ENCODE data around the gene TMUB2.

TMUB2 gene

DNA sequence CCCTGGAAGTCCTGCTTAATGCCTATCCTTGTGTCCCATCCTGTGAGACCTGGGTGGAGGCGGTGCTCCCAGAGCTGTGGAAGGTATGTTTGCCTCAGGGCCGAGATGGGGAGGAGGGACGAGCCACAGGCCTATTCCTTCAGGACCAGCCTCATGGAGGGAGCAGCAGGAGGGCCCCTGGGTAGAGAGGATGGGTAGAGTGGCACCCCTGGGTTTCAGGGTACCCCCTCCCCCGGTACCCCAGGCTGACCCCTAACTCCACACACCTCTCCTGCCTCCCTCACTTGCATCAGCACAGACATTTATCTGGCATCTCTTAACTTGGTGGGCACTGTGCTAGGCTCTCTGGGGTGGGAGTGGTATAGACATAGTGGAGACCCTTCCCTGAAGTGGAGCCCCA lies 9.1 kb upstream of the TMUB2 start:
- no peak for DNase-seq

DNA sequence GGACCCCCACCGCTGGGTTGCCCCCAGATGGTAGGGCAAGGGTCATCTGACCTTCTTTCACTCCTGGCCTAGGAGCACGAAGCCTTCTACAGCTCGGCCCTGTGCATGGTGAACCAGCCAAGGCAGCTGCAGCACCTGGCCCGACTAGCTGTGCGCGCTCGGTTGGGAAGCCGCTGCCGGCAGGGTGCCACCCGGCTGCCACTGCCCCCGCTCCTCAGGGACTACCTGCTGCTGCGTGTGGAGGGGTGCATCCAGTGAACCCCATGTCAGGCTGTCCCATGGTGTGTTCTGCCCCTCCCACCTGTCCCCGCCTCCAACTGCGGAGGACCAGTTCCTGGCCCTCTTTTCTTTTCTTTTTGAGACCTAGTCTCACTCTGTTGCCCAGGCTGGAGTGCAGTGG lies 8.6 kb upstream of the TMUB2 start:
- no peak for DNase-seq

DNA sequence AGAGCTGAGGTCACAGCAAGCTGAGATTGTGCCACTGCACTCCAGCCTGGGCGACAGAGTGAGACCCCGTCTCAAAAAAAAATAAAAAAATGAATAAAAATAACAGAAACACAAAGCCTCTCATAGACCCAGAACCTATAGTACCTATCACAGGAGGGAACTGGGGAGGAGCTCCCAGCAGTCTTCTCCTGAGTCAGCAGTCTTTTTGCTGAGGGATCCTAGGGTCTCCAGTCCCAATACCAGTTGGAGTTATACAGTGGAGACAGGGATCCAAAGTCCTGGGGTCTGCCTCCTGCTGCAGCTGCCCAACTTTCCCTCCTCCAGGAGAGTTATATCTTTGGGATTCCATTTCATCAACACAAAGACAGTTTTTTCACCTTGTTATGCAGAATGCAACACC lies 3.7 kb upstream of the TMUB2 start:
- no peak for DNase-seq

DNA sequence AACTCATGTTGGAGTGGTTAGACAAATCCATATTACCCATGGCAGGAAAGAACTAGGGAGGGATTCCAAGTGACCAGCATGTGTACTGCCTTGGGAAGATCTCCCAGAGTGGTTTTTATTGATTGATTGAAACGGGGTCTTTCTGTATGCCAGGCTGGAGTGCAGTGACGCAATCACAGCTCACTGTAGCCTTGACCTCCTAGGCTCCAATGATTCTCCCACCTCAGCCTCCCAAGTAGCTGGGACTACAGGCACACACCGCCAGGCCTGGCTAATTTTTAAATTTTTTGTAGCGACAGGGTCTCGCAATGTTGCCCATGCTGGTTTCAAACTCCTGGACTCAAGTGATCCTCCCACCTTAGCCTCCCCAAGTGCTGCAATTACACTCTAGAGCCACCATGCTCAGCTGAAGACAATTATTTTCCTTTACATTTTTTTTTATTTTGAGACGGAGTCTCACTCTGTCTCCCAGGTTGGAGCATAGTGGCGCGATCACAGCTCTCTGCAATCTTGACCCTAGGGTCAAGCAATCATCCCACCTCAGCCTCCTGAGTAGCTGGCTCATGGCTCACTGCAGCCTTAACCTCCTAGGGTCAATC lies 2.5 kb upstream of the TMUB2 start:
- DNase-seq = no peak

DNA sequence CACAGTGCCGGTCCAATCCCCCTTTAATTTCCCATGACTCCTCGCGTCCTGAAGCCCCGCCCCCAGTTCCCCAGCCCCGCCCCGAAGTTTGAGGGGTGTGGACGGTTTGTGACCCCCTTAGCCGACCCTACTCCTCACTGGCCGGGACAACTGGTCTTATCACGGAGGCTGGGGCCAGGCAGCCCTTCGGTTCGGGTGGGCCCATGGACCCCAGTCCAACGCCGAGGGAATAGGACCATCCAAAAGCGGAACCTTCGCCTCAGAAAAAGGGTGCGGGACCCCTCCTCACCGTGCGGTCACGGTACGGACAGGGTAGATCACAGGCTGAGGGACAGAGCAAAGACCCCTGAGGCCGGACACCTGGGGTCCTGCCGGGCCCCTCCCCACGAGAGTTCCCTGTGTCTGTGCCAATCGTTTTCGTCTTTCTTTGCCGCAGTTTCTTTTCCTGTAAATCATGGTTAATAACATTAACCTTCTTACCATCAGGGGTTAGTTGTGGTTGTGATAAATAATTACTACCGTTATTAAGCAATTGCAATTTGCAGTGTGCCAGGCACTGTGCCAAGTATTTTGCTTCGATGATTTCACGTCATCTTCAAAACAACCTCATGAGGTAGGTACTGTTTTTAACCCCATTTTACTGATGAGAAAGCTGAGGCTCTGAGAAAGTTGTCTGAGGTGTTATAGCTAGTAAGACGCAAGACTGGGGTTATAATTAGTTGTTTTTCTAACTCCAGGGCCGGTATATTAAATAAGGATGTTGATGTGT lies 543 bp downstream of the TMUB2 start:
- no peak for DNase-seq

DNA sequence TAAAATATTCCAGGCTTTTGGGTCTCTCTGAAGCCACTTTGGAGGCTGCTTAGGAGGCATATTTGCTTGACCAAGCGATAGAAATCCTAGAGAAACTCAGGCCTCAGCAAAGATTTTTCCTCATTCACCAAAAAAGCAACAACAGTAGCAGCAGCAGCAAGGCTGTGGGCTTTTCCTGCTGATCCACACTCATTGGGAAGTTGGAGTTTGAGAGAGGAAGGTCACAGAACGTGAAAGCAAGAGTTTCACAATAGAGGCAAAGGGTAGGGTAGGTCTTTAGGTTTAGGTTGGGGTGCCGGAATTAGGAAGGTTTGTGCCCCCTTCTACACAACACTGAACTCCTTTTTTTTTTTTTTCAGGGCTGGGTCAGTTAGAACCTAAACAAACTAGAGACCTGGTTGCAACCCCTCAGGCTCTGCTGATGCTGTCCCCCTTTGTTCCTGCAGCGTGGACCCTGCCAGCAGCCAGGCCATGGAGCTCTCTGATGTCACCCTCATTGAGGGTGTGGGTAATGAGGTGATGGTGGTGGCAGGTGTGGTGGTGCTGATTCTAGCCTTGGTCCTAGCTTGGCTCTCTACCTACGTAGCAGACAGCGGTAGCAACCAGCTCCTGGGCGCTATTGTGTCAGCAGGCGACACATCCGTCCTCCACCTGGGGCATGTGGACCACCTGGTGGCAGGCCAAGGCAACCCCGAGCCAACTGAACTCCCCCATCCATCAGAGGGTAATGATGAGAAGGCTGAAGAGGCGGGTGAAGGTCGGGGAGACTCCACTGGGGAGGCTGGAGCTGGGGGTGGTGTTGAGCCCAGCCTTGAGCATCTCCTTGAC lies 2.0 kb downstream of the TMUB2 start:
- DNase-seq = no peak

DNA sequence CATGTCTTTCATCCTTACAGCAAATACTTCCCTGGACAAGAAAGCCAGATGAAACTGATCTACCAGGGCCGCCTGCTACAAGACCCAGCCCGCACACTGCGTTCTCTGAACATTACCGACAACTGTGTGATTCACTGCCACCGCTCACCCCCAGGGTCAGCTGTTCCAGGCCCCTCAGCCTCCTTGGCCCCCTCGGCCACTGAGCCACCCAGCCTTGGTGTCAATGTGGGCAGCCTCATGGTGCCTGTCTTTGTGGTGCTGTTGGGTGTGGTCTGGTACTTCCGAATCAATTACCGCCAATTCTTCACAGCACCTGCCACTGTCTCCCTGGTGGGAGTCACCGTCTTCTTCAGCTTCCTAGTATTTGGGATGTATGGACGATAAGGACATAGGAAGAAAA lies 3.7 kb downstream of the TMUB2 start:
- no peak for DNase-seq

DNA sequence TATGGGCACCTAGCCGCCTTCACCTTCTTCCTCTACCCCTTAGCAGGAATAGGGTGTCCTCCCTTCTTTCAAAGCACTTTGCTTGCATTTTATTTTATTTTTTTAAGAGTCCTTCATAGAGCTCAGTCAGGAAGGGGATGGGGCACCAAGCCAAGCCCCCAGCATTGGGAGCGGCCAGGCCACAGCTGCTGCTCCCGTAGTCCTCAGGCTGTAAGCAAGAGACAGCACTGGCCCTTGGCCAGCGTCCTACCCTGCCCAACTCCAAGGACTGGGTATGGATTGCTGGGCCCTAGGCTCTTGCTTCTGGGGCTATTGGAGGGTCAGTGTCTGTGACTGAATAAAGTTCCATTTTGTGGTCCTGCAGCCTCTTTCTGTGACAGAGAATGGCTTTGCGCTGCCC lies 4.6 kb downstream of the TMUB2 start:
- DNase-seq = no peak

DNA sequence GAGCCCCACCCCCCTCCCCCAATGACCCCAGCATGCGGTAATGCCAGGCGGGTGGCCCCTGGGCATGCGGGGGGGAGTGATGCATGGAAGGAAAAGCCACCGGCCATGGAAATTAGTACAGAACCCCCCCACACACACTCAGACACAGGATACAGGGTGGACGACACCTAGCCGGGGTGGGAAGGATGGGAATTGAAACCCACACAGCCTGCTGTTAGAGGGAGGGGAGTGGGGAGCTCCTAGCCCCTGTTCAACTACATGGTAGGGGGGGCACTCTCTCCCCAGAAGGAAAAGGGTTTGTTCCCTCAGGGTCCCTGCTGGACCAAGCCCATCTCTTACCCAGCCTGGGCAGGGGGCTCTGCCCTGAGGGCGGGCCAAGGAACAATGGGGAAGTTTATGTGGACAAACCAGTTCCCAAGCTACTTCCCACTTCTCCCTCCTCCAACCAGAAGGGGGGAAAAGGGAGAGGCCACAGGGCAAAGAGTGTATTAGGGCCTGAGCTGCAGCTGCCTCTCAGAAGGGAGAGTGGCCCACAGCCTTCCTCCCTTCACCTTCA lies 5.2 kb downstream of the TMUB2 start:
- no peak for DNase-seq

DNA sequence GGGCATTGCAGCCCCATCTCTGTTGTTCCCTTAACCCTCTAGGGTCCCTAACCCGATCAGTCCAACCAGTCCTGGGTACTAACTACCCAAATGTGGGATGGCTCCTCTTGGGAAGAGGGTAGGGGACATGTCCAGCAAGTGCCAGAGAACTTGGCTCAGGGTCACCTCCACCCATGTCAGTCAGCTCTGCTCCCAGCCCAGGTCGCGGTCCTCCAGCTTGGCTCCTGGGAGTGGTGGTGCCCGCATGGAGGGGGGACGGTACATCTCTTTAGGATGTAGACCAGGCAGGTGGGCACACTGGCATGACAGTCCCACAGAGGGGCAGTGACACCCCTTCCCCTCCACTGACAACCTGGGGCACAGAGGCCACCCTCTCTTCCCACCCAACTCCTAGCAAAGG lies 6.0 kb downstream of the TMUB2 start:
- DNase-seq = no peak

DNA sequence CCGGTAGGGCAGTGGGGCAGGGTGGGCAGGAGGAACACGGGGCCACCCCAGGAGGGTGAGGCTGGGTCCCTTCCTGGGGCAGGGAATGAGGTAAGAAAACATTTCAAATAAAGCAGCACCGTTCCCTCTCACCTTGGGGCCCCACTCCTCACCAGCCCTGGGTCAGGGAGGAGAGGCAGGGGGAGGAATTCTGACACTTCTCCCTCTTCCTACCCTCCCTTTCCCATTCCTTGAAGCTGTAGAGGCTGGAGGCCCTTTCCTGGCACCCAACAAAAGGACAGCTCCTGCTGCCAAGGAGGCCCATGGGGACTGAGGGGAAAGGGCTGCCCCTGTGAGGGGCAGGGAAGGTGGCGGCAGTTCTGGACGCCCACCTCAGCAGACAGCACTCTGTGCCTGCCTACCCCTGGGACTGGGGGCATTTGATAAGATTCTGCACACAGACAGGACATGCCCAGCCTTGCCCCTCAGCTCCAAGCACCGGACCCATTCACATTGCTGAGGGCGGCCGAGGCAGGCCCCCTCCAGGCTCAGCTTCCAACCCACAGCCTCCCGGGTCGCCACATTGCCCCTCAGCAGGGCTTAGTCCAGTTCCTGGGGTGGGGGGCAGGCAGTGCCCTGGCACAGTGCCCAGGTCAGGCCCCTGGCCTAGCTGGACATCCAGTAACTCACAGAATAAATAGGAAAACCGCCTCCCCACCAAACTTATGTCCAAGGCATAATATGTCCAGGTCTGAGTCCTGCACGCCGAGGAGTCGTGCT lies 6.7 kb downstream of the TMUB2 start:
- DNase-seq = no peak

DNA sequence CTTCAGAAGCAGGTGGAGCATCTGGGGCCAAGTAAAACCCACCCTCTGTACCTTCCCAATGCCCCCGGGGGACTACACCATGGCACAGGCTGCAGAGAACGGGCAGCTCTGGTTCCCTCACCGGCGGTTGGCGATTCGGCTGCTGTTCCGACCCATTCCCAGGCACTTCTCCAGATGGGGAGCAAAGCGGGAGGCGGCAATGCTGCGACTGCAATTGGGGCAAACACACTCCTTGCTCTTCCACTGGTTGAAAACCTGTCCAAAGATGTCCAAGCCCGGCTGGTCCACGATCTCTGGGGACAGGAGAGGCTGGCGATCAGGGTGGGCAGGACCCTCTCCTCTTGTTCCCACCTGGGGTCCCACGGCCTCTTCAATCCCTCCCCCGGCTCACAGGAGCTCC lies 10.3 kb downstream of the TMUB2 start:
- DNase-seq = no peak

DNA sequence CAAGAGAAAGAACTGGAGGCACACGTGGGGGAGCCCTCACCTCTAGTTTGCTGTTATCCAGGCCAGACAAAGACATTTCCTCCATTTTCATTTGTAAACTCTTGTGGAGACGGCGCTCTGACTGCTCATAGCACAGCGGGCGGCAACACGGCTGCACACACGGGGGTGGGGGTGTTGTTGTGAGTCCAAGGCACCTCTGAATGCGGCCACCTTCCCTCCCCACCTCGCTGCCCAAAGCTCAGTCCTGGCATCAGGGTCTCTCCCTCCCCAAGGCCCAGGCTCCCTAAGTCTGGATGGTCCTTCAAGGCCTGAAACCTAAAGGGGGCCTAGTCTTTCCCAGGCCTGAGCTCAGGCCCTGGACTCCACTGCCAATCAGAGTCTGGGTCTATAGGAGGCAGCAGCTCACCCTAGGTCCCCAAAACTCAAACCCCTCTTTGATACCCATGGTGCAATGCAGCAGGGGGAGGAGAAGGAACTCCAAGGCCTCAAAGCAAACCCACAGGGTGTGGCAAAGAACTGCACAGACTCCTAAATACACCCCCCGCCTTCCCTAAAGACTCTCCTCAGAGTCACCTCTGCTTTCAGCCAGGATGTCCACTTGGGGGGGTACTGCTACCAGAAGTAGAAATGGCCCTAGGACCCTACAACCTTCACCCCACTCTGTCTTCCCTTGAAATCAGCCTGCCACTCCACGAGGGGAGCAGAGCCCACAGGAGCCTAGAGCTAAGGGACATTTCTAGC lies 11.4 kb downstream of the TMUB2 start:
- peak; percentile 27 for DNase-seq

DNA sequence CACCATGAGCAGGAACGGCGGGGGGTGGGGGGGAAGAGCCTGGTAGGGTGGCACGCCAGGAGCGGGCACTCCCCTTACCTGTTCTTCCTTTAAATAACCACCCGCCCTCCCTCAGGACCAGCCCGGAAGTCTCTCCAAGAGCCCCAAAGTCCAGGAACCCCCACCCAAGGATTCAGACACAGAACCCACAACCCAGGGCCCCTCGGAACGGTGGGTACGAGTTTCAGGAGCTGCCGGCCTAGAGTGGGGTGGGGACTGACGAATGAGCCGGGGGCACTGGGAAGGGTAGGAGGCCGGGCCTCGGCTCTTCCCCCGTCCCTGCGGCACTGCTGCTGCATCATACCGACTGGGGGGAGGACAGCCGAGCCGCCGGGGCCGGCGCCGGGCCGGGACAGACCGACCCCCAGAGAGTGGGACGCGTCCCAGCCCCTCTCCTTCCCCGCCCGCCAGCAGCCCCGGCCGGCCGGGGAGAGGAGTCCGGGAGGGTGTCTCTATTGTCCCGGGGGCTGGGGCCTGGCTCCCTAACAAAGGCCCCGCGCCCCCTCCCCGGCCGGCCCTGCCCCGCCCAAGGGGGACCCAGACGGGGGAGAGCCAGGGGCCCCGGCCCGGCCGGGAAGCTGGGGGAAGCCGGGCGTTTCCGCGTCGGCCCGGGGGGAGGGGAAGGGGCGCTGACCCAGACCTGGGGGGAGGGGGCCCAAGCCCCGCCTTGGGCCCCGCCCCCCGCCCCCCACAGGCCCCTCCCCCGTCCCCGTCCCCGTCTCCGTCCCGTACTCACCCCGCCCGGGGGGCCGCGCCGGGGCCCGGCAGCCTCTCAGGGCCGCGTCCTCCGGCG lies 12.2 kb downstream of the TMUB2 start:
- DNase-seq = peak; percentile 10

DNA sequence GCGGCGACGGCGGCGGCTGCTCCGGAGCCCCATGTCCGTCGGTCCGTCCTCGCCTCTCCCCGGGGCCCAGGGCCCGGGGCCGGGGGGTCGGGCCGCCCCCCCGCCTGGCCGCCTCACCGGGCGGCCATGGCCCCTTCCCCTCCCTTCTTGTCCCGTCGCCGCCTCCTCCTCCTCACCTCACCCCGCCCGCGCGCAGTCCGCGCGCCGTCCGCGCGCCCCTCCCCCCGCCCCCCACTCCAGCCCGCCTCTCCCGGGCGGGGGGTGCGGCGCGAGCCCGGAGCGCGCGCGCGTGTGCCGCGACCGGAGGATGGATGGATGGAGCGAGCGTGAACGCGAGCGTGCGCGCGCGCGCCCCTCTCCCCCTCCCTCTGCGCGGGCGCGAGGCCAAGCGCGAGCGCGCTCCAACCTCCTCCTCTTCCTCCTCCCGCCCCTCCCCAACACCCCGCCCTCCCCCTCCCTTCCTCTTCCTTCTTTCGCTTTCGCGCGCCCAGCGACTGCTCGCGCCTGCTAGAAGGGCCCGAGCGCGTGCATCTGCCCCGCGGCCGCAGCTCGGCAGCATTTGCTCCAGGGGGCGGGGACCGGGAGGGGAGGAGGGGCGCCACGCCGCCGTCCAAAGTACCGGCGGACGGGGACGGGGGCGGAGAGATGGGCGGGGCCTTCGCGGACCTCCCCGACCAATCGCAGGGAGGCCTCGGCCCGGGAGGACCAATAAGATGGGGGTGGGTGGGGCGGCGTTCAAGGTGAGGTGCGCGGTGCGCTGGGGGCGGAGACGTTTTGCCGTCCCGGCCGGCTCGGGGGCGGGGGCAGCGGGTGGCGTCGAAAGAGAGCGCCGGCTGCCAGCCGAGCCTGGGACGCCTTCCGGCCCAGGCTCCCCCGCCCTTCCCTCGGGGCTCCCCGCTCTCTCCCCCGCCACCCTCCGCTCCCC lies 13.0 kb downstream of the TMUB2 start, which contains the start of gene ATXN7L3:
ATXN7L3 (minus strand) TSS at position 332 of the 925 bp plus-strand sequence. CDS start 1,814 bp downstream, outside the sequence.
- DNase-seq = peak; percentile 96

DNA sequence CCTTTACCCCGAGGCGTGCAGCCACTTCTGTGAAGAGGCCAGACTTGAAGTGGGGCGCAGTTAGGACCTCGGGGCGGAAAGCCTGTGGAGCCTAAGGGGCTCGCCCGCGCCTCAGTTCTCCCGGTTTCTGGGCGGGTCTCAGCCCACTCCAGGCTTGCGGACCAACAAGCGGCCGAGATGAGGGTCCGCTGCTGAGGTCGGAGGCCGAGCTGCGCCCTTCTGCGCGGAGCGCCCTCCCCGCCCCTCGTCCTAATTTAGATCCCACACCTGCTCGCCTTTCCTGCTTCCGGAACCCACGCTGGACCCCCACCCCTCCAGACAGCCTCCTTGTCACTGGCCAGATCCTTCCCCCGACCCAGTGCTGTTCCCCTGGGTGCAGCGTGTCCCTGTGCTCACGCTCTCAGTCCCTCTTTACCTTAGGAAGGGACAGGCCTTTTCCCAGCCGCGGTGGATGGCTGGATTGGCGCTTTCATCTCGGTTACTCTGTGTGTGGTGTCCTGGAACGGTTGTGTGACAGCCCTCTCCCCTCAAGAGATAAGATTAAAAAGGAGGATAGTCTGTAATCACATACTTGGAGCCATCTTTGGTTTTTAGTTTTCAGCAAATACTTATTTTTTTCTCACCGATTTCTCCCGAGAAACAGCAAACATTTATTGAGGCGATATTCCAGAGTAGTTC lies 13.8 kb downstream of the TMUB2 start:
- no peak for DNase-seq

DNA sequence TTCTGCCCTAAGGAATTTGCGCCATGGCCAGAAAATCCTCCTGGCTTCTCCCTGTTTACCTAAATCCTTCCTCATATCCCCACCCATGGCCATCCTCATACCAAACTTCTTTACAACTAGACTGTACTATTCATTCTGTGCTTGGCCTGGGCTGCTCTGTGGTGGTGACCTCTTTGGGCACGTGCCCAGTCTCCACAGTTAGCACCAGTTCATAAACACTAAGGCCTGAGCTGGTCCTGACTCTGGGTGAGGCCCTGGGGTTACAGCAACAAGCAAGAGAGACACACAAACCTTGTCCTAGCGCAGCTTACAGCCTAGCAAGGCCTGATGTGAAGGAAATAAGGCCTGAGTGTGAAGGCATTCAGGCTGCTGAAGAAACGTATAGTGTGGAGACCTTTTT lies 16.0 kb downstream of the TMUB2 start:
- no peak for DNase-seq

DNA sequence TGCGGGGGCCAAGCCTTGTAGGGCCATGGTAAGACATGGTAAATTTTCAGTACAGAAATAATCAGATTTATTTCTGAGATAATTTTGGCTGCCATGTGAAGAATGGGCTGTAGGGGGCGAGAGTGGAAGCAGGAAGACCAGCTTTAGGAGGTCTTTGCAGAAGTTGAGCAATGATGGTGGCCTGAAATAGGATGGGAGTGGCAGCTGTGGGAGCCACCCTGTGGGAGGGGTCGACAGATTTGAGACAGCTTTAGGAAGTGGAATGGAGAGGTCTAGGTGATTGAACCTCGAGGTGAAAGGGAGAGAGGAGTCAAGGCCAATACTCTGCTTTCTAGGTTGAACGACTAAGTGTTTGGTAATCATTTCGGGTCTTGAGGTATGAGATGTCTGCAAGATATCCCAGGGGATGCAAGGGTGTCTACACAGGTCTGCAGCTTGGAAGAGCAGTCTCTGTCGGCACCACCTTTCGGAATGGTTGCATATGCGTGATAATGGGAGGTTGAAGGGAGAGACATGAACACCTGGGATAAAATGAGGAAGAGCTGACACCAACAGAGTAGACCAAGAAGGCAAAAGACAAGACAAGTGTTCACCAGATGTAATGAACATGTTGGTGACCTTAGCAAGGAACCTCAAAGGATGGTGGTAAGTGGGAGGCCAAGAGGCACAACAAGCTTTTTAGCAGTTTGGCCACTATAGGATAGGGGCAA lies 17.1 kb downstream of the TMUB2 start:
- DNase-seq = peak; percentile 30

DNA sequence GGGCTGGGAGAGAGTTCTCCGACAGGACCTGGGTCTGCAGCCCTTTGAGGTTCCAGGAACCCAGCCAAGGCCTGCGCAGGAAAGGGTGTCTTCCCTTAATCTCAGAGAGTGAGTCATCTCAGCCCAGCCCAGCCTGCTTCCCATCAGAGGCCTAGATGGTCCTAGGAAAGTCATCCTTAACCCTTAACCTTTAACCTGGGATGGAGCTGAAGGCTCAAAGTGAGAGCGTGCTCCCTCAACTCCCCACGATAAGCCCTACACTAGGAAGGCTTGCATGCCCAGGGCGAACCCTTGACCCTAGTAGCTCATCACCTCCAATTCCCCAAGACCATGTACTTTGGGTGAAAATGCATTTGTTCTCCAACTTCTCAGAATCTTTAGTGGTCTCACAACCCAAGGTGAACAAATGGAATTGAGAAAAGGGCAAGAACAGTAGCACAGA lies 17.7 kb downstream of the TMUB2 start:
- DNase-seq = no peak
